NCI-H526 treated with DMSO at 0.1 percent for 48 hours (cell line): ENCODE data around the gene PRKRA.
A peak's percentile ranks its signal among the peaks of the same experiment; 100 is the strongest.
"Not testable (repeated sequence)": the region's sequence is repeated elsewhere in the genome, so short reads cannot be mapped to it uniquely, and the experiment has no call there.

ENCODE experiments used
- DNase-seq: peaks from one replicate; lab custom pipeline; 2025; lab: John Stamatoyannopoulos, UW

PRKRA gene

GRCh38 chr2:178413472-178414265, 37.3 kb downstream of the PRKRA start:
- DNase-seq = peak; percentile 79

- DNase-seq = not testable (repeated sequence)
Observed at GRCh38 chr2:178412453-178412852, 38.5 kb downstream of the PRKRA start.

- no peak for DNase-seq
Observed at GRCh38 chr2:178412047-178412446, 38.9 kb downstream of the PRKRA start.

- DNase-seq = no peak
Observed at GRCh38 chr2:178409261-178409660, 41.7 kb downstream of the PRKRA start.

- DNase-seq = no peak
Observed at GRCh38 chr2:178404368-178404767, 46.6 kb downstream of the PRKRA start.

- DNase-seq = no peak
Observed at GRCh38 chr2:178403671-178404306, 47.2 kb downstream of the PRKRA start.

GRCh38 chr2:178401994-178402437, 49.0 kb downstream of the PRKRA start:
- DNase-seq = no peak

GRCh38 chr2:178397002-178397605, 53.9 kb downstream of the PRKRA start:
- peak; percentile 17 for DNase-seq

GRCh38 chr2:178395941-178396570, 54.9 kb downstream of the PRKRA start:
- no peak for DNase-seq

GRCh38 chr2:178395295-178395694, 55.7 kb downstream of the PRKRA start:
- no peak for DNase-seq

- DNase-seq = no peak
Observed at GRCh38 chr2:178394859-178395258, 56.1 kb downstream of the PRKRA start.

GRCh38 chr2:178392215-178392614, 58.8 kb downstream of the PRKRA start:
- no peak for DNase-seq

GRCh38 chr2:178391701-178392100, 59.3 kb downstream of the PRKRA start:
- no peak for DNase-seq

- DNase-seq = no peak
Observed at GRCh38 chr2:178388287-178388686, 62.7 kb downstream of the PRKRA start.

- no peak for DNase-seq
Observed at GRCh38 chr2:178386986-178387597, 63.9 kb downstream of the PRKRA start.

GRCh38 chr2:178385595-178386148, 65.3 kb downstream of the PRKRA start:
- no peak for DNase-seq

- DNase-seq = no peak
Observed at GRCh38 chr2:178383718-178384117, 67.3 kb downstream of the PRKRA start.
